ENCODE data around the gene VIPR1. TPM values are rescaled to one million over a fixed set of nuclear protein-coding genes. Genes with fewer than 3 reads are reported as not detected.

VIPR1 gene
- total RNA-seq, 1 experiment from 2014 or later, result 0.41 TPM

DNA sequence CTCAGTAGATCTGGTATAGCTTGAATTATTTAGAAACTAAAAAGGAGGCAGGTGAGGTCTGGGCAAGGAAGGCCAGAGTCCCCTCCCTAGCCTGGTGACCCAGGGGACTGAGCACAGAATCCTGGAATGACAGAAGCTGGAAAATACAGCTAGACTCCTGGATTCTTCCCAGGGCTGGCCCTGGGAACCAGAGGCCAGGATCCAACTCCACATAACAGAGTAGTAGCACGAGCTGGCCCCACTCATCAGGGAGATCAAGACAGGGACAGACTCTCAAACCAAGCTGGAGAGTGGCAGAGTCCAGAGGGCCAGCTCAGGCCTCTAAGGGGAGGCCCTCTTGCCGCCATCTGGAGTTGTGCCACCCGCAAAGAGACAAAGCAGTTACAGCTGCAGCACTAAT, 10.7 kb downstream of the VIPR1 start:
- TF ChIP-seq, protein P1, sequence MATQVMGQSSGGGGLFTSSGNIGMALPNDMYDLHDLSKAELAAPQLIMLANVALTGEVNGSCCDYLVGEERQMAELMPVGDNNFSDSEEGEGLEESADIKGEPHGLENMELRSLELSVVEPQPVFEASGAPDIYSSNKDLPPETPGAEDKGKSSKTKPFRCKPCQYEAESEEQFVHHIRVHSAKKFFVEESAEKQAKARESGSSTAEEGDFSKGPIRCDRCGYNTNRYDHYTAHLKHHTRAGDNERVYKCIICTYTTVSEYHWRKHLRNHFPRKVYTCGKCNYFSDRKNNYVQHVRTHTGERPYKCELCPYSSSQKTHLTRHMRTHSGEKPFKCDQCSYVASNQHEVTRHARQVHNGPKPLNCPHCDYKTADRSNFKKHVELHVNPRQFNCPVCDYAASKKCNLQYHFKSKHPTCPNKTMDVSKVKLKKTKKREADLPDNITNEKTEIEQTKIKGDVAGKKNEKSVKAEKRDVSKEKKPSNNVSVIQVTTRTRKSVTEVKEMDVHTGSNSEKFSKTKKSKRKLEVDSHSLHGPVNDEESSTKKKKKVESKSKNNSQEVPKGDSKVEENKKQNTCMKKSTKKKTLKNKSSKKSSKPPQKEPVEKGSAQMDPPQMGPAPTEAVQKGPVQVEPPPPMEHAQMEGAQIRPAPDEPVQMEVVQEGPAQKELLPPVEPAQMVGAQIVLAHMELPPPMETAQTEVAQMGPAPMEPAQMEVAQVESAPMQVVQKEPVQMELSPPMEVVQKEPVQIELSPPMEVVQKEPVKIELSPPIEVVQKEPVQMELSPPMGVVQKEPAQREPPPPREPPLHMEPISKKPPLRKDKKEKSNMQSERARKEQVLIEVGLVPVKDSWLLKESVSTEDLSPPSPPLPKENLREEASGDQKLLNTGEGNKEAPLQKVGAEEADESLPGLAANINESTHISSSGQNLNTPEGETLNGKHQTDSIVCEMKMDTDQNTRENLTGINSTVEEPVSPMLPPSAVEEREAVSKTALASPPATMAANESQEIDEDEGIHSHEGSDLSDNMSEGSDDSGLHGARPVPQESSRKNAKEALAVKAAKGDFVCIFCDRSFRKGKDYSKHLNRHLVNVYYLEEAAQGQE (IDR thresholded peaks at IDR 0.05; ENCODE audit: insufficient read depth in 1 of 2, low read depth in 2 of 2, low read length in 1 of 2), result no peak
- TF ChIP-seq SIN3A (IDR thresholded peaks at IDR 0.05; ENCODE audit: borderline replicate concordance, insufficient read depth, low read depth, low read length), result no peak
- TF ChIP-seq, protein P2, sequence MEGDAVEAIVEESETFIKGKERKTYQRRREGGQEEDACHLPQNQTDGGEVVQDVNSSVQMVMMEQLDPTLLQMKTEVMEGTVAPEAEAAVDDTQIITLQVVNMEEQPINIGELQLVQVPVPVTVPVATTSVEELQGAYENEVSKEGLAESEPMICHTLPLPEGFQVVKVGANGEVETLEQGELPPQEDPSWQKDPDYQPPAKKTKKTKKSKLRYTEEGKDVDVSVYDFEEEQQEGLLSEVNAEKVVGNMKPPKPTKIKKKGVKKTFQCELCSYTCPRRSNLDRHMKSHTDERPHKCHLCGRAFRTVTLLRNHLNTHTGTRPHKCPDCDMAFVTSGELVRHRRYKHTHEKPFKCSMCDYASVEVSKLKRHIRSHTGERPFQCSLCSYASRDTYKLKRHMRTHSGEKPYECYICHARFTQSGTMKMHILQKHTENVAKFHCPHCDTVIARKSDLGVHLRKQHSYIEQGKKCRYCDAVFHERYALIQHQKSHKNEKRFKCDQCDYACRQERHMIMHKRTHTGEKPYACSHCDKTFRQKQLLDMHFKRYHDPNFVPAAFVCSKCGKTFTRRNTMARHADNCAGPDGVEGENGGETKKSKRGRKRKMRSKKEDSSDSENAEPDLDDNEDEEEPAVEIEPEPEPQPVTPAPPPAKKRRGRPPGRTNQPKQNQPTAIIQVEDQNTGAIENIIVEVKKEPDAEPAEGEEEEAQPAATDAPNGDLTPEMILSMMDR (IDR thresholded peaks at IDR 0.05), result no peak
- no peak for TF ChIP-seq TCF7L2 (IDR thresholded peaks at IDR 0.05; ENCODE audit: low read depth, low read length)
- no peak for TF ChIP-seq POLR2AphosphoS5 (IDR thresholded peaks at IDR 0.05; ENCODE audit: low read depth, low read length)
- no peaks in the 10 kb centered on the region for H3K9me3 ChIP-seq (ENCODE audit: control insufficient read depth, insufficient read depth, low read depth, low read length)
- DNase-seq (ENCODE audit: low read depth, low spot score) (no peak), ATAC-seq (no peak)
- CTCF ChIA-PET, result no interaction called here
- BruUV-seq (replicated peaks), result no TSS peak
- no peaks in the 10 kb centered on the region for H3K4me1 ChIP-seq (ENCODE audit: control insufficient read depth, insufficient read depth, low read length)
- H3K27me3 ChIP-seq (ENCODE audit: control insufficient read depth, insufficient read depth, low read length), result no peaks in the 10 kb centered on the region
- POLR2A ChIA-PET, result no interaction called here
- intact Hi-C loops (cut with micrococcal nuclease; ENCODE audit: unreplicated experiment), result no loop called here
- no peak overlapping the region for H3K4me3 ChIP-seq (ENCODE audit: low read depth in 2 of 2, low read length in 2 of 2)
- no peak overlapping the region for H3K27ac ChIP-seq (ENCODE audit: low read length)
- no peaks in the 10 kb centered on the region for H3K36me3 ChIP-seq (ENCODE audit: control insufficient read depth, insufficient read depth, low read length)
- in situ Hi-C loops (cut with HindIII; ENCODE audit: low pct_unique_long_range_greater_than_20kb, low sequenced_read_pairs), result no loop called here

DNA sequence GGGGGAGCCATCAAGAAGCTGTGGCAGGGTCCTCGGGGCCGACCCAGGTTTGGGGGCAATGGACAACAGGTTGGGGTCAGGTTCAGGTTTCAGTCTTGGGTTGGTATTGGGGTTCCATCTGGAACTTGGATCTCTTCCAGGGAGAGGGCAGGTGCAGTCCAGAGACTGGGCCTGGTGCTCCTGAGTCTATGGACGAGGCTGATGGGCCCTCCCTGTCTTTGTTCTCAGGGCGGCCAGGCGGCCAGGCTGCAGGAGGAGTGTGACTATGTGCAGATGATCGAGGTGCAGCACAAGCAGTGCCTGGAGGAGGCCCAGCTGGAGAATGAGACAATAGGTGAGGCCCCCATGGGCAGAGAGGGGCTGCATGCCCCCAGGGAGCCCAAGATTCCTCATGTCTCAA, 11.1 kb downstream of the VIPR1 start:
- no peaks in the 10 kb centered on the region for H3K9me3 ChIP-seq (ENCODE audit: control insufficient read depth, insufficient read depth, low read depth, low read length)
- ChIA-PET POLR2A (no interaction called here), CTCF (no interaction called here)
- no peak overlapping the region for H3K4me3 ChIP-seq (ENCODE audit: low read depth in 2 of 2, low read length in 2 of 2)
- BruUV-seq (replicated peaks), result no TSS peak
- no peak overlapping the region for H3K27ac ChIP-seq (ENCODE audit: low read length)
- no peaks in the 10 kb centered on the region for H3K4me1 ChIP-seq (ENCODE audit: control insufficient read depth, insufficient read depth, low read length)
- H3K27me3 ChIP-seq (ENCODE audit: control insufficient read depth, insufficient read depth, low read length), result no peaks in the 10 kb centered on the region
- no peak for ATAC-seq
- TF ChIP-seq TCF7L2 (IDR thresholded peaks at IDR 0.05; ENCODE audit: low read depth, low read length) (no peak), POLR2AphosphoS5 (IDR thresholded peaks at IDR 0.05; ENCODE audit: low read depth, low read length) (no peak), SIN3A (IDR thresholded peaks at IDR 0.05; ENCODE audit: borderline replicate concordance, insufficient read depth, low read depth, low read length) (no peak)
- TF ChIP-seq, protein P1 (IDR thresholded peaks at IDR 0.05; ENCODE audit: insufficient read depth in 1 of 2, low read depth in 2 of 2, low read length in 1 of 2), result no peak
- TF ChIP-seq, protein P2 (IDR thresholded peaks at IDR 0.05), result no peak
- no peaks in the 10 kb centered on the region for H3K36me3 ChIP-seq (ENCODE audit: control insufficient read depth, insufficient read depth, low read length)
- in situ Hi-C loops (cut with HindIII; ENCODE audit: low pct_unique_long_range_greater_than_20kb, low sequenced_read_pairs) (no loop called here), intact Hi-C loops (cut with micrococcal nuclease; ENCODE audit: unreplicated experiment) (no loop called here)
- DNase-seq (ENCODE audit: low read depth, low spot score), result no peak

All from Panc1 (cell line).